B cell (primary cell): ENCODE data around the gene MRPL14.

Experiments
- EZH2 ChIP-seq: IDR thresholded peaks from 2 replicates; pipeline ENCODE4 v1.6.1; 2012; ENCODE audit warnings: borderline replicate concordance, low read depth, mild to moderate bottlenecking, moderate library complexity, low read length; ENCODE audit not compliant: insufficient read depth, poor library complexity, severe bottlenecking
- TF ChIP-seq, protein P1 (sequence below): fragments of 200-600 bp; IDR thresholded peaks from one replicate; pipeline ENCODE4 v1.8.0; 2022; ENCODE audit warnings: antibody characterized with exemption, mild to moderate bottlenecking

DNA sequence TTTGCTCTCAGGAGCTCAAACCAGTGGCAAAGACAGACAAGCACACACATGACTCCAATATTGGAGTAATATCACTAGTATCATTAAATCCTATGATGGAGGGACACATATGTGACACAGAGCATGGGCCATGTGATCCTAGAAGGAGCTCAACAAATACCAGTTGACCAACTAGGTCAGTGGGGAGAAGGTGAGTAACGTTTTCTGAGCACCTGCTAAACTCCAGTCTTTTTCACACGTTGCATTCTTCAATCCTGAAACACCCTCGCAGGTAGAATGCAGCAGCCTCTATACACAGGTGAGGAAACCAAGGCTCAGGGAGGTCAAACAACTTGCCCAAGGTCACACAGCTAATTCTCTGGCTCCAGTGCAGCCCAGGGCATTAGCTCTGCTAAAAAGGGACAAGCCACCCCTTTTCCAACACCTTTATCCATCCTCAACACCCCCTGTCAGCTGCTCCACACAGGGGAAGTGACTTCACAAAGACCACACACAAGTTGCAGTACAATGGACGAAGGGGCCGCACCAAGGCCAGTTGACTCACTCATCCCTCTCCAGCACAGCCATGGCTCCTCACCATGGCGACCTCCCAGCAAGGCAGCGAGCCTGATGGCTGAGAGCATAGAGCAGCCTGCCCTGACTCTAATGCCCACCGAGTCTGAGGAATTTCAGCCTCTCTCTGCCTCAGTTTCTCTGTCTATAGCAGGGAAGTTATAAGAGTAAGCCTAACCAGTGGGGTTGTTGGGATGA lies 35.8 kb upstream of the MRPL14 start:
- TF ChIP-seq, protein P1, sequence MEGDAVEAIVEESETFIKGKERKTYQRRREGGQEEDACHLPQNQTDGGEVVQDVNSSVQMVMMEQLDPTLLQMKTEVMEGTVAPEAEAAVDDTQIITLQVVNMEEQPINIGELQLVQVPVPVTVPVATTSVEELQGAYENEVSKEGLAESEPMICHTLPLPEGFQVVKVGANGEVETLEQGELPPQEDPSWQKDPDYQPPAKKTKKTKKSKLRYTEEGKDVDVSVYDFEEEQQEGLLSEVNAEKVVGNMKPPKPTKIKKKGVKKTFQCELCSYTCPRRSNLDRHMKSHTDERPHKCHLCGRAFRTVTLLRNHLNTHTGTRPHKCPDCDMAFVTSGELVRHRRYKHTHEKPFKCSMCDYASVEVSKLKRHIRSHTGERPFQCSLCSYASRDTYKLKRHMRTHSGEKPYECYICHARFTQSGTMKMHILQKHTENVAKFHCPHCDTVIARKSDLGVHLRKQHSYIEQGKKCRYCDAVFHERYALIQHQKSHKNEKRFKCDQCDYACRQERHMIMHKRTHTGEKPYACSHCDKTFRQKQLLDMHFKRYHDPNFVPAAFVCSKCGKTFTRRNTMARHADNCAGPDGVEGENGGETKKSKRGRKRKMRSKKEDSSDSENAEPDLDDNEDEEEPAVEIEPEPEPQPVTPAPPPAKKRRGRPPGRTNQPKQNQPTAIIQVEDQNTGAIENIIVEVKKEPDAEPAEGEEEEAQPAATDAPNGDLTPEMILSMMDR, result no peak
- TF ChIP-seq EZH2, result no peak
